GM19372 (cell line): ENCODE data around the gene RCSD1.

Source experiments
- ATAC-seq: cut with Tn5 transposase; IDR thresholded peaks from one replicate; pipeline ENCODE4 v1.9.1; 2021; ENCODE audit warnings: mild to moderate bottlenecking, low read depth, moderate library complexity; ENCODE audit not compliant: unreplicated experiment

The RCSD1 gene

GRCh38 chr1:167683226-167683625 is 53.2 kb downstream of the RCSD1 start:
- no peak for ATAC-seq

- ATAC-seq = no peak
Observed at GRCh38 chr1:167683641-167684502, 53.8 kb downstream of the RCSD1 start.

- no peak for ATAC-seq
Observed at GRCh38 chr1:167685844-167686243, 55.8 kb downstream of the RCSD1 start.

GRCh38 chr1:167687919-167688519 is 58.0 kb downstream of the RCSD1 start:
- ATAC-seq = no peak

GRCh38 chr1:167689567-167689920 is 59.5 kb downstream of the RCSD1 start:
- no peak for ATAC-seq

GRCh38 chr1:167690053-167690452 is 60.0 kb downstream of the RCSD1 start:
- no peak for ATAC-seq

- ATAC-seq = no peak
Observed at GRCh38 chr1:167693425-167694045, 63.5 kb downstream of the RCSD1 start.

GRCh38 chr1:167694691-167695090 is 64.7 kb downstream of the RCSD1 start:
- ATAC-seq = no peak

GRCh38 chr1:167695147-167695546 is 65.1 kb downstream of the RCSD1 start:
- no peak for ATAC-seq

- ATAC-seq = no peak
Observed at GRCh38 chr1:167695756-167696561, 65.9 kb downstream of the RCSD1 start.

GRCh38 chr1:167697667-167698141 is 67.7 kb downstream of the RCSD1 start:
- no peak for ATAC-seq

- ATAC-seq = no peak
Observed at GRCh38 chr1:167698313-167698712, 68.3 kb downstream of the RCSD1 start.

- ATAC-seq = no peak
Observed at GRCh38 chr1:167701510-167701909, 71.5 kb downstream of the RCSD1 start.

GRCh38 chr1:167703557-167703956 is 73.5 kb downstream of the RCSD1 start:
- ATAC-seq = no peak

GRCh38 chr1:167704715-167705114 is 74.7 kb downstream of the RCSD1 start:
- ATAC-seq = no peak

GRCh38 chr1:167705250-167705649 is 75.2 kb downstream of the RCSD1 start:
- no peak for ATAC-seq

GRCh38 chr1:167706363-167706762 is 76.3 kb downstream of the RCSD1 start:
- ATAC-seq = no peak

GRCh38 chr1:167706931-167707877 is 77.2 kb downstream of the RCSD1 start:
- no peak for ATAC-seq

GRCh38 chr1:167707942-167708341 is 77.9 kb downstream of the RCSD1 start:
- no peak for ATAC-seq

- ATAC-seq = no peak
Observed at GRCh38 chr1:167708940-167709389, 78.9 kb downstream of the RCSD1 start.
